GM15510 (cell line): Measurements from ENCODE around the gene NTRK1.

Source experiments
- POLR2A ChIP-seq: IDR thresholded peaks from 3 replicates; pipeline ENCODE4 v1.6.1; 2011; ENCODE audit warnings: borderline replicate concordance; ENCODE audit not compliant: insufficient read length; ENCODE audit errors: extremely low read depth

The NTRK1 gene

GRCh38 chr1:156860628-156861423, at the start of gene NTRK1:
Gene NTRK1, plus strand, starts transcription at chr1:156860865. Its CDS starts 70 bp downstream, at chr1:156860935.
- TF ChIP-seq POLR2A, result no peak

GRCh38 chr1:156811168-156811567, 49.5 kb upstream of the NTRK1 start:
- no peak for TF ChIP-seq POLR2A

GRCh38 chr1:156812293-156812990, 48.2 kb upstream of the NTRK1 start:
- TF ChIP-seq POLR2A, result no peak

- TF ChIP-seq POLR2A, result no peak
These were observed 47.4 kb upstream of the NTRK1 start for GRCh38 chr1:156813298-156813697.

- TF ChIP-seq POLR2A, result peak; percentile 10
These were observed 46.7 kb upstream of the NTRK1 start for GRCh38 chr1:156813750-156814570.

- no peak for TF ChIP-seq POLR2A
These were observed 45.9 kb upstream of the NTRK1 start for GRCh38 chr1:156814571-156815260.

- no peak for TF ChIP-seq POLR2A
These were observed 45.3 kb upstream of the NTRK1 start for GRCh38 chr1:156815307-156815826.

- no peak for TF ChIP-seq POLR2A
These were observed 44.7 kb upstream of the NTRK1 start for GRCh38 chr1:156815961-156816422.

GRCh38 chr1:156816561-156817328, 43.9 kb upstream of the NTRK1 start, which contains the start of gene SH2D2A:
Gene SH2D2A, minus strand, starts transcription at chr1:156816848. Its CDS starts 140 bp downstream, at chr1:156816708.
- TF ChIP-seq POLR2A, result peak; percentile 32

GRCh38 chr1:156821801-156822200, 38.9 kb upstream of the NTRK1 start:
- no peak for TF ChIP-seq POLR2A

- no peak for TF ChIP-seq POLR2A
These were observed 38.0 kb upstream of the NTRK1 start for GRCh38 chr1:156822680-156823079.

- no peak for TF ChIP-seq POLR2A
These were observed 37.4 kb upstream of the NTRK1 start for GRCh38 chr1:156823210-156823790.

GRCh38 chr1:156826630-156827029, 34.0 kb upstream of the NTRK1 start:
- no peak for TF ChIP-seq POLR2A
